Astrocyte (in vitro differentiated cells and primary cell): ENCODE data around the gene LEMD2. TPM values are rescaled to one million over a fixed set of nuclear protein-coding genes. Genes with fewer than 3 reads are reported as not detected.

Experiments used
- DNase-seq: peaks from one replicate; pipeline ENCODE4 v3.0.0-alpha.2; 2010; ENCODE audit warnings: low read depth
- FAIRE-seq: peaks from 2 replicates; lab custom pipeline; 2011; peaks lifted over from hg19 to GRCh38; lab: Jason Lieb, UNC
- H2AFZ ChIP-seq: 2 replicates; pipeline ENCODE4 v1.6.0; 2012; ENCODE audit warnings: low read depth, low read length, inconsistent platforms
- H3K27ac ChIP-seq: 2 replicates; pipeline ENCODE4 v1.5.1; 2011; ENCODE audit warnings: low read depth, low read length, inconsistent platforms
- H3K27me3 ChIP-seq: 2 replicates; pipeline ENCODE4 v1.6.0; 2011; ENCODE audit warnings: low read length, inconsistent platforms; ENCODE audit not compliant: insufficient read depth
- H3K36me3 ChIP-seq: 2 replicates; pipeline ENCODE4 v1.5.1; 2011; ENCODE audit warnings: low read length, inconsistent platforms; ENCODE audit not compliant: insufficient read depth
- H3K4me1 ChIP-seq: 2 replicates; pipeline ENCODE4 v1.5.1; 2011; ENCODE audit warnings: low read length, inconsistent platforms; ENCODE audit not compliant: insufficient read depth
- H3K4me2 ChIP-seq: 2 replicates; pipeline ENCODE4 v1.6.0; 2012; ENCODE audit warnings: low read length, inconsistent platforms
- H3K4me3 ChIP-seq: 2 replicates; pipeline ENCODE4 v1.5.1; 2011; ENCODE audit warnings: low read depth, mild to moderate bottlenecking, low read length, inconsistent platforms; ENCODE audit not compliant: insufficient read depth
- H3K79me2 ChIP-seq: 2 replicates; pipeline ENCODE4 v1.6.0; 2012; ENCODE audit warnings: mild to moderate bottlenecking, low read length, inconsistent platforms; ENCODE audit not compliant: insufficient read depth
- H3K9ac ChIP-seq: 2 replicates; pipeline ENCODE4 v1.6.0; 2012; ENCODE audit warnings: mild to moderate bottlenecking, low read length, inconsistent platforms
- H3K9me3 ChIP-seq: 2 replicates; pipeline ENCODE4 v1.5.1; 2012; ENCODE audit warnings: low read depth, mild to moderate bottlenecking, low read length, inconsistent platforms; ENCODE audit not compliant: insufficient read depth
- H4K20me1 ChIP-seq: 2 replicates; pipeline ENCODE4 v1.6.0; 2012; ENCODE audit warnings: low read length, inconsistent platforms; ENCODE audit not compliant: insufficient read depth
- H3K27ac Mint-ChIP-seq: one replicate; pipeline ENCODE4 v1.8.0; 2021; ENCODE audit warnings: mild to moderate bottlenecking, mixed read lengths; ENCODE audit not compliant: unreplicated experiment
- H3K27me3 Mint-ChIP-seq: one replicate; pipeline ENCODE4 v1.8.0; 2021; ENCODE audit warnings: low read depth, mixed read lengths; ENCODE audit not compliant: unreplicated experiment
- H3K36me3 Mint-ChIP-seq: one replicate; pipeline ENCODE4 v1.8.0; 2021; ENCODE audit warnings: low read depth, mixed read lengths; ENCODE audit not compliant: unreplicated experiment
- H3K4me1 Mint-ChIP-seq: one replicate; pipeline ENCODE4 v1.8.0; 2021; ENCODE audit warnings: low read depth, mixed read lengths; ENCODE audit not compliant: unreplicated experiment
- H3K4me3 Mint-ChIP-seq: one replicate; pipeline ENCODE4 v1.8.0; 2021; ENCODE audit warnings: mild to moderate bottlenecking, moderate library complexity, mixed read lengths; ENCODE audit not compliant: unreplicated experiment
- H3K9me3 Mint-ChIP-seq: one replicate; pipeline ENCODE4 v1.8.0; 2021; ENCODE audit warnings: mild to moderate bottlenecking, mixed read lengths; ENCODE audit not compliant: unreplicated experiment
- EZH2 ChIP-seq: IDR thresholded peaks from 2 replicates; pipeline ENCODE4 v1.6.1; 2012; ENCODE audit warnings: mild to moderate bottlenecking, low read length, inconsistent platforms; ENCODE audit not compliant: insufficient read depth
- total RNA-seq: library from RNA; stranded (reverse); gene quantifications from 2 replicates; pipeline ENCODE4 v1.2.1, GENCODE V29; 2021
- TF ChIP-seq, protein P1 (sequence below): IDR thresholded peaks from 2 replicates; pipeline ENCODE4 v1.5.1; 2011; ENCODE audit warnings: low read depth, mild to moderate bottlenecking, inconsistent platforms, low read length, moderate library complexity; ENCODE audit not compliant: insufficient read depth

Gene LEMD2
- total RNA-seq, 1 donor from 2014 or later: 62.2 TPM

DNA sequence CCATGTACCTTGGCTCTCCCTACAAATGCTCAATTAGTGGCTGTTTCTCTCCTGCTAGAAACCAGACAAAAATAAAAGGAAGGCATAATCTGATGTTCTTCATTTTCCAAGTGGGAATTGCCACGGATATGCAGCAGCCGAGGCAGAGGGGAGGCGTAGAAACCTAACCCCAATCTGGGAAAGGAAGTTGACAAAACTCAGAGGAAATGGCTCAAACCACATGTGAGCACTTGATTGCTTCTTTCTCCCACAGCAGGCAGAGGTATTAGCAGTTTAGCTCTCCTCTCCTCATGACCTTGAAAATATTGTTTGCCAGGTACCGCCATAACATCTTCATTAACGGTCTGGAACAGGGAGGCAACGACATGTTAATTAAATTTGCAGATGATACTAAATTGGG is 18.7 kb upstream of the LEMD2 start:
- Mint-ChIP-seq H3K4me1 (peaks cover 13% of the 10 kb centered on the region), H3K27me3 (peaks cover 37% of the 10 kb centered on the region), H3K27ac (no peak overlapping the region), H3K9me3 (no peaks in the 10 kb centered on the region), H3K4me3 (no peak overlapping the region), H3K36me3 (no peaks in the 10 kb centered on the region)
- TF ChIP-seq EZH2: no peak
- TF ChIP-seq, protein P1, sequence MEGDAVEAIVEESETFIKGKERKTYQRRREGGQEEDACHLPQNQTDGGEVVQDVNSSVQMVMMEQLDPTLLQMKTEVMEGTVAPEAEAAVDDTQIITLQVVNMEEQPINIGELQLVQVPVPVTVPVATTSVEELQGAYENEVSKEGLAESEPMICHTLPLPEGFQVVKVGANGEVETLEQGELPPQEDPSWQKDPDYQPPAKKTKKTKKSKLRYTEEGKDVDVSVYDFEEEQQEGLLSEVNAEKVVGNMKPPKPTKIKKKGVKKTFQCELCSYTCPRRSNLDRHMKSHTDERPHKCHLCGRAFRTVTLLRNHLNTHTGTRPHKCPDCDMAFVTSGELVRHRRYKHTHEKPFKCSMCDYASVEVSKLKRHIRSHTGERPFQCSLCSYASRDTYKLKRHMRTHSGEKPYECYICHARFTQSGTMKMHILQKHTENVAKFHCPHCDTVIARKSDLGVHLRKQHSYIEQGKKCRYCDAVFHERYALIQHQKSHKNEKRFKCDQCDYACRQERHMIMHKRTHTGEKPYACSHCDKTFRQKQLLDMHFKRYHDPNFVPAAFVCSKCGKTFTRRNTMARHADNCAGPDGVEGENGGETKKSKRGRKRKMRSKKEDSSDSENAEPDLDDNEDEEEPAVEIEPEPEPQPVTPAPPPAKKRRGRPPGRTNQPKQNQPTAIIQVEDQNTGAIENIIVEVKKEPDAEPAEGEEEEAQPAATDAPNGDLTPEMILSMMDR: no peak
- Histone ChIP-seq H3K9me3 (no peaks in the 10 kb centered on the region), H3K4me3 (no peak overlapping the region), H3K27me3 (peaks cover 41% of the 10 kb centered on the region), H4K20me1 (no peaks in the 10 kb centered on the region), H3K4me1 (peaks cover 4% of the 10 kb centered on the region), H3K9ac (no peak overlapping the region), H3K79me2 (no peaks in the 10 kb centered on the region), H3K27ac (no peak overlapping the region), H3K36me3 (no peaks in the 10 kb centered on the region), H3K4me2 (no peak overlapping the region), H2AFZ (no peak overlapping the region)
- FAIRE-seq (no peak), DNase-seq (no peak)

DNA sequence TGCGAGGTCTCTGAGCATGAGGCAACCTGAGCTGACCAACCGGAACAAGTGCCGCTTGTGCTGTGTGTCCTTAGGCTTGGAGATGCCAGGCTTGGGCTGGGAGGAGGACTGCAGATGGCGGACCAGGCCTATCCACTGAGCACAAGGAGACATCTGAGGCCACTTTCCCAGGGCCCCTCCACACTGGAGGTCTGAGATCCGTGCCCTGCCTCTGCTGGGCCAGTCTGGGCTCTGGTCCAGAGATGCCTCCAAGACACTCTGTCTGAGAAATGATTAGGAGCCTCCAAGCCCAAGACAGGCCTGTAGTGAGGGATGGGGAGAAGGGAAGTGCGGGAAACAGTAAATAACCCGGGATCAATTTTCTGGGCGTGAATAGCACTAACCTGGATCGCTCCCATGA is 17.9 kb upstream of the LEMD2 start:
- Histone ChIP-seq H3K4me3 (no peak overlapping the region), H3K79me2 (no peaks in the 10 kb centered on the region), H4K20me1 (no peaks in the 10 kb centered on the region), H3K4me2 (no peak overlapping the region), H3K36me3 (no peaks in the 10 kb centered on the region), H3K9me3 (no peaks in the 10 kb centered on the region), H3K27ac (no peak overlapping the region), H3K9ac (no peak overlapping the region), H3K27me3 (peaks cover 41% of the 10 kb centered on the region), H2AFZ (no peak overlapping the region), H3K4me1 (peaks cover 8% of the 10 kb centered on the region)
- no peak overlapping the region for H3K4me3 Mint-ChIP-seq
- no peak overlapping the region for H3K27ac Mint-ChIP-seq
- no peak for FAIRE-seq
- DNase-seq: no peak
- H3K27me3 Mint-ChIP-seq: peaks cover 40% of the 10 kb centered on the region
- no peaks in the 10 kb centered on the region for H3K36me3 Mint-ChIP-seq
- no peaks in the 10 kb centered on the region for H3K9me3 Mint-ChIP-seq
- H3K4me1 Mint-ChIP-seq: peaks cover 16% of the 10 kb centered on the region
- TF ChIP-seq, protein P1: no peak
- TF ChIP-seq EZH2: no peak

DNA sequence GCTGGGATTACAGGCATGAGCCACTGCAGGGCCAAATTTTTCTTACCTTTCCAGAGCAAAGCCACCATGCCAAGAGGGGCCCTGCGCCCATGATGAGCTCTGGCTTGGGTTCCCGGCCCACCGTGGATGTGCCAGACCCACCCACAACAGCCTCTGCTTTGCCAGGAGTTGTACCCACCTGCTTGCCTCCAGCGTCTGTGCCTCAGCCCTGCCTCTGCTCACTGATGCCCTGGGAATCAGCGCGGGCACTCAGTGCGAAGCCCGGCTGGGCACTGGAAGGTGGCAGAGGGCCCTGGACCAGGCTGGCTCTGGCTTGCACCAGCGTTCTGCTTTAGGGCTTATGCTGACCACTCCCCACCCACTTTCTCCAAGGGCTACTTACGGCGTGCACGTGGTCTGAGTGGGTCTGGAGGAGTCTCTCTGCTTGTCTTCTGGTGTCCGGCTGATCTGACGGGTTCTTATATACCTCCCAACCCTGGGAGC is 14.7 kb upstream of the LEMD2 start, which contains the start of gene MLN:
TSS of gene MLN (minus strand) at position 433 of the 483 bp plus-strand sequence. CDS start 2,840 bp downstream, outside the sequence.
- no peaks in the 10 kb centered on the region for H3K9me3 ChIP-seq
- H2AFZ ChIP-seq: no peak within 1 kb of the TSS
- Mint-ChIP-seq H3K9me3 (no peaks in the 10 kb centered on the region), H3K36me3 (peaks cover 1% of the 10 kb centered on the region), H3K4me3 (no peak within 1 kb of the TSS), H3K27ac (no peak within 1 kb of the TSS), H3K27me3 (peaks cover 41% of the 10 kb centered on the region), H3K4me1 (peaks cover 10% of the 10 kb centered on the region)
- H3K9ac ChIP-seq: no peak within 1 kb of the TSS
- peaks cover 8% of the 10 kb centered on the region for H3K4me1 ChIP-seq
- H4K20me1 ChIP-seq: no peaks in the 10 kb centered on the region
- FAIRE-seq (no peak), DNase-seq (no peak)
- no peak within 1 kb of the TSS for H3K4me2 ChIP-seq
- no peaks in the 10 kb centered on the region for H3K36me3 ChIP-seq
- H3K27ac ChIP-seq: no peak within 1 kb of the TSS
- no peaks in the 10 kb centered on the region for H3K79me2 ChIP-seq
- H3K27me3 ChIP-seq: peaks cover 23% of the 10 kb centered on the region
- TF ChIP-seq EZH2: no peak
- TF ChIP-seq, protein P1: no peak
- no peak within 1 kb of the TSS for H3K4me3 ChIP-seq
